A549 (cell line): ENCODE data around the gene GSTO1. TPM values are rescaled to one million over a fixed set of nuclear protein-coding genes. Genes with fewer than 3 reads are reported as not detected.

Source experiments
- ATAC-seq, 2 experiments: fragments of 200-7000 bp in 1 of 2; fragments of >200 bp in 1 of 2; cut with Nextera tagmentation in 1 of 2; cut with Tn5 transposase in 1 of 2; 3 replicates each; pipeline versions ENCODE4 v1.8.0 to v1.9.1; 2018 to 2020; ENCODE audit warnings: mild to moderate bottlenecking in 1 of 2, moderate library complexity in 1 of 2
- CTCF ChIA-PET: fragments of 300-600 bp; sonication (Branson Sonifier 250); formaldehyde crosslinking; extraction: SDS; loops from one replicate; lab custom pipeline; 2021; ENCODE audit warnings: antibody characterized with exemption, inconsistent platforms; lab: Yijun Ruan, JAX
- POLR2A ChIA-PET: fragments of 350-600 bp; formaldehyde crosslinking; extraction: SDS; loops from one replicate; lab custom pipeline; 2021; ENCODE audit warnings: antibody characterized with exemption, inconsistent platforms; lab: Yijun Ruan, JAX
- DNase-seq, 2 experiments: peaks; one replicate each; pipeline versions ENCODE4 v3.0.0 to v3.0.0-alpha.2; 2011 to 2016; ENCODE audit warnings: low read depth in 1 of 2, low spot score in 1 of 2
- FAIRE-seq: peaks from 2 replicates; lab custom pipeline; 2011; peaks lifted over from hg19 to GRCh38; lab: Jason Lieb, UNC
- H3K27ac ChIP-seq, 2 experiments: fragments of >200 bp; sonication (Bioruptor Twin); formaldehyde crosslinking; 3 replicates each; pipeline ENCODE4 v1.5.1; 2016 to 2017
- H3K4me1 ChIP-seq: fragments of >200 bp; sonication (Bioruptor Twin); formaldehyde crosslinking; 3 replicates; pipeline ENCODE4 v1.6.1; 2016
- H3K4me2 ChIP-seq: fragments of >200 bp; sonication (Bioruptor Twin); formaldehyde crosslinking; 3 replicates; pipeline ENCODE4 v1.6.1; 2016
- H3K4me3 ChIP-seq: fragments of >200 bp; sonication (Bioruptor Twin); formaldehyde crosslinking; 3 replicates; pipeline ENCODE4 v1.5.1; 2016
- H3K9me3 ChIP-seq: fragments of >200 bp; sonication (Bioruptor Twin); formaldehyde crosslinking; 3 replicates; pipeline ENCODE4 v1.6.1; 2016
- ATOH8 ChIP-seq: fragments of 250-450 bp; sonication (Bioruptor Pico); IDR thresholded peaks from 2 replicates; pipeline ENCODE4 v1.5.0; 2020; ENCODE audit warnings: low read depth, mild to moderate bottlenecking, moderate library complexity
- CEBPB ChIP-seq, 2 experiments: fragments of >200 bp in 1 of 2; sonication (Bioruptor Twin) in 1 of 2; formaldehyde crosslinking in 1 of 2; IDR thresholded peaks; 2 replicates each; pipeline ENCODE4 v1.6.1; 2012 to 2016
- CTCF ChIP-seq: fragments of >200 bp; sonication (Bioruptor Twin); formaldehyde crosslinking; IDR thresholded peaks from 3 replicates; pipeline ENCODE4 v1.5.1; 2016
- ESRRA ChIP-seq: fragments of 150-350 bp; IDR thresholded peaks from 2 replicates; pipeline ENCODE4 v1.6.1; 2014; ENCODE audit warnings: mild to moderate bottlenecking, low read length, borderline replicate concordance
- FOSL2 ChIP-seq, 2 experiments: fragments of 450-650 bp in 1 of 2; fragments of >200 bp in 1 of 2; sonication (Bioruptor Twin) in 1 of 2; formaldehyde crosslinking; IDR thresholded peaks; 2 replicates each; pipeline versions ENCODE4 v1.5.0 to v1.6.1; 2016 to 2020; ENCODE audit warnings: mild to moderate bottlenecking in 1 of 2, moderate library complexity in 1 of 2
- HDAC2 ChIP-seq: fragments of 200-600 bp; sonication (generic); IDR thresholded peaks from 2 replicates; pipeline ENCODE4 v1.6.1; 2016
- HES2 ChIP-seq: fragments of >200 bp; sonication (Bioruptor Twin); formaldehyde crosslinking; IDR thresholded peaks from 2 replicates; pipeline ENCODE4 v1.6.1; 2016
- KDM1A ChIP-seq: fragments of 200-600 bp; sonication (generic); IDR thresholded peaks from 2 replicates; pipeline ENCODE4 v1.6.1; 2016; ENCODE audit warnings: low read depth, mild to moderate bottlenecking
- MYC ChIP-seq: IDR thresholded peaks from 2 replicates; pipeline ENCODE4 v1.6.1; 2012; ENCODE audit warnings: mild to moderate bottlenecking, inconsistent platforms, low read length, improper control_type of control experiment, borderline replicate concordance
- NFE2L2 ChIP-seq: fragments of 150-350 bp; conservative IDR thresholded peaks from 2 replicates; pipeline ENCODE4 v1.6.1; 2014; ENCODE audit warnings: low read length
- NPAS2 ChIP-seq: fragments of 250-450 bp; sonication (Bioruptor Pico); IDR thresholded peaks from 2 replicates; pipeline ENCODE4 v1.8.0; 2022; ENCODE audit warnings: mild to moderate bottlenecking, moderate library complexity, borderline replicate concordance
- PHF8 ChIP-seq: fragments of 200-600 bp; sonication (generic); IDR thresholded peaks from 2 replicates; pipeline ENCODE4 v1.6.1; 2016; ENCODE audit warnings: low read depth, mild to moderate bottlenecking, antibody characterized with exemption, moderate library complexity, borderline replicate concordance
- POLR2AphosphoS2 ChIP-seq: conservative IDR thresholded peaks from 2 replicates; pipeline ENCODE4 v1.6.1; 2012; ENCODE audit warnings: low read length, improper control_type of control experiment, inconsistent platforms
- RARB ChIP-seq: fragments of 250-450 bp; sonication (Bioruptor Pico); IDR thresholded peaks from 2 replicates; pipeline ENCODE4 v1.8.0; 2021; ENCODE audit warnings: mild to moderate bottlenecking, moderate library complexity
- USF2 ChIP-seq: fragments of 450-650 bp; IDR thresholded peaks from 2 replicates; pipeline ENCODE4 v1.6.1; 2014; ENCODE audit warnings: antibody characterized with exemption
- ZNF302 ChIP-seq: fragments of 250-450 bp; sonication (Bioruptor Pico); IDR thresholded peaks from 2 replicates; pipeline ENCODE4 v1.9.0; 2021; ENCODE audit warnings: inconsistent platforms, mild to moderate bottlenecking, moderate library complexity
- WGBS: methylation state at CpG from one replicate; pipeline ENCODE4 v1.1.6; 2017; ENCODE audit errors: missing lambda C conversion rate; 5-methylcytosine and 5-hydroxymethylcytosine counted together
- polyA plus RNA-seq, 4 experiments: library from polyadenylated mRNA; depleted of rRNA in 3 of 4; stranded (reverse); fragments of >200 nt; fragmentation: RNase III in 1 of 4; extraction: RNeasy Plus Mini Kit Qiagen cat#74134 plus additional on column Dnase treatment in 1 of 4; gene quantifications; 2 replicates in 3 of 4; 3 replicates in 1 of 4; pipeline ENCODE4 v1.2.3, GENCODE V29; 2011 to 2017

The GSTO1 gene
- polyA plus RNA-seq, 2 of the 4 experiments (the other 2 are of a cell fraction), result 163 to 204 TPM

GRCh38 chr10:104307576-104308438 lies 53.1 kb downstream of the GSTO1 start:
- Histone ChIP-seq H3K4me3 (no peak overlapping the region), H3K27ac (no peak overlapping the region), H3K4me2 (no peak overlapping the region), H3K9me3 (no peaks in the 10 kb centered on the region), H3K4me1 (peaks cover 10% of the 10 kb centered on the region; the same call in 1 of the 3 replicates)
- TF ChIP-seq KDM1A (no peak), POLR2AphosphoS2 (peak; percentile 62; the same call in 1 of the 2 replicates)
- FAIRE-seq (no peak), ATAC-seq (peak in 1 of 2 experiments; percentile 6; a peak in 1 of 6 replicates), DNase-seq (no peak)
- ChIA-PET CTCF (interaction anchor here (0.7 to 17.2 kb wide), 7 partner anchors 8 to 46 kb away, joined by 3 to 267 read pairs (median 66); partner anchors contain the start of genes CFAP58 and ITPRIP), POLR2A (interaction anchor here (1.1 kb wide), 1 partner anchor 9 kb away, joined by 3 read pairs; no protein-coding TSS in a partner anchor)
- WGBS, result 81% methylated on average over 10 of the region's 10 CpGs

- Histone ChIP-seq H3K27ac (no peak overlapping the region), H3K4me2 (no peak overlapping the region), H3K4me1 (peaks cover 10% of the 10 kb centered on the region; the same call in 1 of the 3 replicates), H3K9me3 (no peaks in the 10 kb centered on the region), H3K4me3 (no peak overlapping the region)
- 87% methylated on average over 4 of the region's 4 CpGs for WGBS
- ChIA-PET CTCF (interaction anchor here (6.5 to 17.2 kb wide), 3 partner anchors 17 to 40 kb away, joined by 76 to 267 read pairs (median 188); no protein-coding TSS in a partner anchor), POLR2A (no interaction called here)
- DNase-seq, result no peak
- no peak for ATAC-seq
- TF ChIP-seq CTCF (no peak), FOSL2 (IDR thresholded peaks at IDR 0.05) (no peak), FOSL2 (CRISPR knock-in tag; IDR thresholded peaks at IDR 0.05) (no peak), HDAC2 (no peak), MYC (no peak), ATOH8 (no peak), USF2 (no peak), HES2 (no peak), NPAS2 (CRISPR knock-in tag) (no peak), ZNF302 (no peak), NFE2L2 (no peak), ESRRA (no peak), CEBPB (IDR thresholded peaks at IDR 0.05) (no peak), RARB (CRISPR knock-in tag) (no peak), PHF8 (no peak)
- FAIRE-seq, result no peak
Observed at GRCh38 chr10:104308439-104308903, 53.8 kb downstream of the GSTO1 start.
